Effector CD8-positive, alpha-beta T cell (primary cell): ENCODE measurements around the gene GNPDA2.

ENCODE experiments used
- DNase-seq: peaks from one replicate; lab custom pipeline; 2025; lab: John Stamatoyannopoulos, UW

GNPDA2 gene

GRCh38 chr4:44678094-44679041, 48.0 kb downstream of the GNPDA2 start, which contains the start of gene GUF1:
Gene GUF1, plus strand, starts transcription at chr4:44678420. Its CDS starts 203 bp downstream, at chr4:44678623.
- DNase-seq: peak; percentile 70

GRCh38 chr4:44675366-44675765, 51.0 kb downstream of the GNPDA2 start:
- no peak for DNase-seq

GRCh38 chr4:44674471-44674870, 51.9 kb downstream of the GNPDA2 start:
- DNase-seq: no peak

- no peak for DNase-seq
These were observed 54.7 kb downstream of the GNPDA2 start for GRCh38 chr4:44671636-44672035.

- DNase-seq: no peak
These were observed 55.7 kb downstream of the GNPDA2 start for GRCh38 chr4:44670506-44671199.

GRCh38 chr4:44668526-44668925, 57.8 kb downstream of the GNPDA2 start:
- no peak for DNase-seq

GRCh38 chr4:44663539-44664263, 62.7 kb downstream of the GNPDA2 start:
- DNase-seq: no peak

- no peak for DNase-seq
These were observed 63.7 kb downstream of the GNPDA2 start for GRCh38 chr4:44662623-44663005.

- no peak for DNase-seq
These were observed 64.3 kb downstream of the GNPDA2 start for GRCh38 chr4:44661940-44662622.

GRCh38 chr4:44660396-44660795, 66.0 kb downstream of the GNPDA2 start:
- no peak for DNase-seq

GRCh38 chr4:44652002-44652401, 74.4 kb downstream of the GNPDA2 start:
- no peak for DNase-seq
